GM23248 (cell line): ENCODE measurements around the gene CDC14A.

Experiments used
- EZH2 ChIP-seq: fragments of 200-600 bp; sonication (generic); IDR thresholded peaks from 2 replicates; pipeline ENCODE4 v1.6.1; 2018; ENCODE audit warnings: antibody characterized with exemption, mild to moderate bottlenecking; ENCODE audit not compliant: insufficient read depth, poor library complexity, severe bottlenecking
- EZH2phosphoT487 ChIP-seq: fragments of 200-600 bp; sonication (generic); IDR thresholded peaks from 2 replicates; pipeline ENCODE4 v1.6.1; 2018; ENCODE audit warnings: antibody characterized with exemption, moderate library complexity, mild to moderate bottlenecking, low read depth; ENCODE audit not compliant: insufficient read depth

DNA sequence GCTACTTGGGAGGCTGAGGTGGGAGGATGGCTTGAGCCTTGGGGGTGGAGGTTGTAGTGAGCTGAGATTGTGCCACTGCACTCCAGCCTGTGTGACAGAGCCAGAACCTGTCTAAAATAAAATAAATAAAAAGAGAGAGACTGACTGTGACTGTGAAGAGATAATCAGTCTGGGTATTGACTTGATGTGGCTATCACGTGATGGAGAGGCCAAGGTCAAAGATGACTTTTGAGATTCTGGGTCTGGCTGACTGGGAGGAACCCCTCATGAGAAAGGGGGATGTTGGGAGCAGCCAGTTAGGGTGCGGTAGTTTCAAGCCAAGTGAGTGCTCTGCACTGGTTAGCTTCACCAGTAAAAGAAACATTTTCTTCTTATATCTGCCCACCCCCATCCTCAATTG, 66.8 kb downstream of the CDC14A start:
- TF ChIP-seq EZH2: no peak
- no peak for TF ChIP-seq EZH2phosphoT487
